Measurements from ENCODE around the gene HEATR3.

HEATR3 gene

GRCh38 chr16:50067290-50067853, 1.6 kb downstream of the HEATR3 start:
- TF ChIP-seq, protein P1, sequence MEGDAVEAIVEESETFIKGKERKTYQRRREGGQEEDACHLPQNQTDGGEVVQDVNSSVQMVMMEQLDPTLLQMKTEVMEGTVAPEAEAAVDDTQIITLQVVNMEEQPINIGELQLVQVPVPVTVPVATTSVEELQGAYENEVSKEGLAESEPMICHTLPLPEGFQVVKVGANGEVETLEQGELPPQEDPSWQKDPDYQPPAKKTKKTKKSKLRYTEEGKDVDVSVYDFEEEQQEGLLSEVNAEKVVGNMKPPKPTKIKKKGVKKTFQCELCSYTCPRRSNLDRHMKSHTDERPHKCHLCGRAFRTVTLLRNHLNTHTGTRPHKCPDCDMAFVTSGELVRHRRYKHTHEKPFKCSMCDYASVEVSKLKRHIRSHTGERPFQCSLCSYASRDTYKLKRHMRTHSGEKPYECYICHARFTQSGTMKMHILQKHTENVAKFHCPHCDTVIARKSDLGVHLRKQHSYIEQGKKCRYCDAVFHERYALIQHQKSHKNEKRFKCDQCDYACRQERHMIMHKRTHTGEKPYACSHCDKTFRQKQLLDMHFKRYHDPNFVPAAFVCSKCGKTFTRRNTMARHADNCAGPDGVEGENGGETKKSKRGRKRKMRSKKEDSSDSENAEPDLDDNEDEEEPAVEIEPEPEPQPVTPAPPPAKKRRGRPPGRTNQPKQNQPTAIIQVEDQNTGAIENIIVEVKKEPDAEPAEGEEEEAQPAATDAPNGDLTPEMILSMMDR (IDR thresholded peaks at IDR 0.05; ENCODE audit: extremely low read depth, missing control alignments), result peak; percentile 28
- peak; percentile 57 for DNase-seq (ENCODE audit: low spot score)

DNA sequence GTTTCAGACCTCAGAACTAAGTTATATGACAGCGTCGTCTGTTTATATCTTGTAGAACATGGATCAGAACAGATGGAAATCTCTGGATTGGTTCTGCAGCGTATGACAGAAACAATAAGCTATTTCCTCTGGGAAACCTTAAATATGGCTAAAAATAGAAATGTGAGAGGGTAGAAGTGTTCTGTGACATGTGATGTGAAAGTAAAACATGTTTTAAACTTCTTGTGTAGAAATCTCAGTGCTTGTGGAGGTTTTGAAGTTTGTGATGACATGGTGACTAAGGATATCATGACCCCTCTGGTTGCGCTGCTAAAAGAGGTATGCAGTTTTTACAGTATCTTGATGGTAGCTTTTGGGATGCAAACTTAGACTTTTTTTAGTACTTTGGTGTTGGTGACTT, 2.8 kb downstream of the HEATR3 start:
- TF ChIP-seq, protein P1 (IDR thresholded peaks at IDR 0.05; ENCODE audit: extremely low read depth, missing control alignments), result no peak
- DNase-seq (ENCODE audit: low spot score), result no peak

- no peak for DNase-seq (ENCODE audit: low spot score)
Observed at GRCh38 chr16:50069060-50069459, 3.3 kb downstream of the HEATR3 start.

GRCh38 chr16:50071075-50071671, 5.4 kb downstream of the HEATR3 start:
- TF ChIP-seq, protein P1 (IDR thresholded peaks at IDR 0.05; ENCODE audit: extremely low read depth, missing control alignments), result no peak
- no peak for DNase-seq (ENCODE audit: low spot score)

More at GRCh38 chr16:50069060-50069459, 3.3 kb downstream of the HEATR3 start:
- TF ChIP-seq, protein P1 (IDR thresholded peaks at IDR 0.05; ENCODE audit: extremely low read depth, missing control alignments), result no peak

- TF ChIP-seq, protein P1 (IDR thresholded peaks at IDR 0.05; ENCODE audit: extremely low read depth, missing control alignments), result no peak
- DNase-seq (ENCODE audit: low spot score), result no peak
Observed at GRCh38 chr16:50072730-50073129, 7.0 kb downstream of the HEATR3 start.

- TF ChIP-seq, protein P1 (IDR thresholded peaks at IDR 0.05; ENCODE audit: extremely low read depth, missing control alignments), result no peak
- DNase-seq (ENCODE audit: low spot score), result no peak
Observed at GRCh38 chr16:50079397-50080140, 13.8 kb downstream of the HEATR3 start.

DNA sequence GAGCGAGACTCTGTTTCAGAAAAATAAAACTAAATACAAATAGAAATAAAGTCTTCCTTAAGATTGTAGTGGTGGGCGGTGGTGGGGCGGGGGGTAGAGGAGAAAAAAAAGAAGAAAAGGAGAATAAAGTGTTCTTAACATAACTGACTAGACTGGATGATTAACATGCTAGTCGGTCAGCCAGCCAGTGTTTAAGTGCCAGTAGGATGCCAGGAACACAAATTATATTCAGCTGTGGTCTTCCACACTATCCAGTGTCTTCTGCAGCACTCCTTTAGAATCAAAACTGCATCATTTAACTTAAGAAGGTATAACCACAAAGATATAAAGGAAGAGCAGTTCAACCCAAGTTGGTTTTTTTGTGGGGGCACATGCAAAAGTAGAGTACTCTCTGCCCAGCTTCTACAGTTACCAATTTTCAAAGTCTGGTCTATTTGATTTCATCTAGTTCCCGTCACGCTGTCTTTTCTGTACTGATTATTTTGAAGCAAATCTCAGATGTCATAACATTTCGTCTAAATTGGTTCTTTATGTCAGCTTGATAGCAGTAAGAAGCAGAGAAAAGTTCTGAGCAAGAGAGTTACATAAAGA, 15.8 kb downstream of the HEATR3 start:
- DNase-seq (ENCODE audit: low spot score), result no peak
- TF ChIP-seq, protein P1 (IDR thresholded peaks at IDR 0.05; ENCODE audit: extremely low read depth, missing control alignments), result no peak
